ENCODE measurements around the gene PRRT4.

The PRRT4 gene

GRCh38 chr7:128352153-128352537 is 9.3 kb downstream of the PRRT4 start:
- no peak overlapping the region for H3K4me3 ChIP-seq (ENCODE audit: low read length in 2 of 2)
- H4K91ac ChIP-seq (ENCODE audit: low read depth, low read length, poor library complexity): peak overlapping the region; percentile 28
- H3K14ac ChIP-seq (ENCODE audit: low read length): no peak overlapping the region
- H2AFZ ChIP-seq (ENCODE audit: low read length): no peak overlapping the region
- H3K9ac ChIP-seq (ENCODE audit: low read depth, low read length, poor library complexity): peak overlapping the region; percentile 72
- H3K27me3 ChIP-seq (ENCODE audit: control insufficient read depth in 3 of 3, insufficient read depth in 3 of 3, low read depth in 1 of 3, low read length in 3 of 3): peaks cover 13 to 83% (median 52%) of the 10 kb centered on the region in 3 experiments
- H3K36me3 ChIP-seq (replicated peaks in 1 of 2; ENCODE audit: control insufficient read depth in 2 of 2, insufficient read depth in 2 of 2, low read length in 2 of 2): no peaks in the 10 kb centered on the region
- no peak overlapping the region for H4K8ac ChIP-seq (ENCODE audit: low read depth, low read length)
- H3K18ac ChIP-seq (ENCODE audit: low read length): peak overlapping the region; percentile 94
- H3K27ac ChIP-seq (replicated peaks; ENCODE audit: low read length): no peak overlapping the region
- WGBS, 2 donors (ENCODE audit: extremely low coverage in 2 of 2, insufficient read length in 2 of 2, insufficient replicate concordance in 1 of 2): no CpG with 5 or more reads among the region's 34 CpGs
- peak; percentile 35 for DNase-seq (ENCODE audit: low spot score)
- peaks cover 0 to 3% of the 10 kb centered on the region in 2 donors for H3K9me3 ChIP-seq (replicated peaks in 1 of 2; ENCODE audit: control insufficient read depth in 2 of 2, insufficient read depth in 1 of 2, low read depth in 1 of 2, low read length in 2 of 2)
- peak overlapping the region; percentile 40 for H2BK15ac ChIP-seq (ENCODE audit: low read length)
- H3K23ac ChIP-seq (ENCODE audit: low read depth, low read length, poor library complexity): peak overlapping the region; percentile 89
- peak overlapping the region; percentile 68 for H2AK5ac ChIP-seq (ENCODE audit: low read depth, low read length)
- peak overlapping the region; percentile 10 for H2BK120ac ChIP-seq (ENCODE audit: low read depth, low read length)
- no peak overlapping the region for H3K4ac ChIP-seq (ENCODE audit: low read length)
- H2BK12ac ChIP-seq (ENCODE audit: low read length): peak overlapping the region; percentile 93
- peaks cover 5 to 7% of the 10 kb centered on the region in 2 donors for H3K4me1 ChIP-seq (ENCODE audit: control insufficient read depth in 2 of 2, insufficient read depth in 1 of 2, low read depth in 1 of 2, low read length in 2 of 2)
- no peak overlapping the region for H3K4me2 ChIP-seq (ENCODE audit: insufficient read depth, low read length, poor library complexity, severe bottlenecking)
- no peak overlapping the region for H2BK5ac ChIP-seq (ENCODE audit: low read length)
- no peaks in the 10 kb centered on the region for H3K79me1 ChIP-seq (ENCODE audit: low read depth, low read length)

GRCh38 chr7:128351296-128352152 is 10.0 kb downstream of the PRRT4 start:
- Histone ChIP-seq H3K23ac (ENCODE audit: low read depth, low read length, poor library complexity) (peak overlapping the region; percentile 70), H4K91ac (ENCODE audit: low read depth, low read length, poor library complexity) (no peak overlapping the region), H3K27me3 (ENCODE audit: control insufficient read depth in 3 of 3, insufficient read depth in 3 of 3, low read depth in 1 of 3, low read length in 3 of 3) (peaks cover 13 to 78% (median 52%) of the 10 kb centered on the region in 3 experiments), H3K4ac (ENCODE audit: low read length) (no peak overlapping the region), H2BK12ac (ENCODE audit: low read length) (peak overlapping the region; percentile 93), H2BK5ac (ENCODE audit: low read length) (no peak overlapping the region), H3K18ac (ENCODE audit: low read length) (peak overlapping the region; percentile 94), H3K4me3 (ENCODE audit: low read length in 2 of 2) (peak overlapping the region in 1 of 2 donors; percentile 25), H3K4me1 (ENCODE audit: control insufficient read depth in 2 of 2, insufficient read depth in 1 of 2, low read depth in 1 of 2, low read length in 2 of 2) (peaks cover 3 to 5% of the 10 kb centered on the region in 2 donors), H3K9me3 (replicated peaks in 1 of 2; ENCODE audit: control insufficient read depth in 2 of 2, insufficient read depth in 1 of 2, low read depth in 1 of 2, low read length in 2 of 2) (peaks cover 0 to 3% of the 10 kb centered on the region in 2 donors), H2BK120ac (ENCODE audit: low read depth, low read length) (peak overlapping the region; percentile 62), H3K27ac (replicated peaks; ENCODE audit: low read length) (no peak overlapping the region), H2AK5ac (ENCODE audit: low read depth, low read length) (peak overlapping the region; percentile 65), H3K9ac (ENCODE audit: low read depth, low read length, poor library complexity) (peak overlapping the region; percentile 54), H3K14ac (ENCODE audit: low read length) (no peak overlapping the region), H2BK15ac (ENCODE audit: low read length) (peak overlapping the region; percentile 40), H2AFZ (ENCODE audit: low read length) (peak overlapping the region; percentile 17), H3K79me1 (ENCODE audit: low read depth, low read length) (no peaks in the 10 kb centered on the region), H3K36me3 (replicated peaks in 1 of 2; ENCODE audit: control insufficient read depth in 2 of 2, insufficient read depth in 2 of 2, low read length in 2 of 2) (no peaks in the 10 kb centered on the region), H3K4me2 (ENCODE audit: insufficient read depth, low read length, poor library complexity, severe bottlenecking) (no peak overlapping the region), H4K8ac (ENCODE audit: low read depth, low read length) (peak overlapping the region; percentile 74)
- WGBS, 2 donors (ENCODE audit: extremely low coverage in 2 of 2, insufficient read length in 2 of 2, insufficient replicate concordance in 1 of 2): no CpG with 5 or more reads among the region's 97 CpGs
- DNase-seq (ENCODE audit: low spot score): no peak

- Histone ChIP-seq H3K4ac (ENCODE audit: low read length) (no peak overlapping the region), H3K9me3 (replicated peaks in 1 of 2; ENCODE audit: control insufficient read depth in 2 of 2, insufficient read depth in 1 of 2, low read depth in 1 of 2, low read length in 2 of 2) (peaks cover 0 to 3% of the 10 kb centered on the region in 2 donors), H3K4me2 (ENCODE audit: insufficient read depth, low read length, poor library complexity, severe bottlenecking) (no peak overlapping the region), H3K9ac (ENCODE audit: low read depth, low read length, poor library complexity) (peak overlapping the region; percentile 74), H3K27me3 (ENCODE audit: control insufficient read depth in 3 of 3, insufficient read depth in 3 of 3, low read depth in 1 of 3, low read length in 3 of 3) (peaks cover 13 to 74% (median 52%) of the 10 kb centered on the region in 3 experiments), H2BK15ac (ENCODE audit: low read length) (peak overlapping the region; percentile 30), H3K79me1 (ENCODE audit: low read depth, low read length) (no peaks in the 10 kb centered on the region), H4K91ac (ENCODE audit: low read depth, low read length, poor library complexity) (no peak overlapping the region), H2BK12ac (ENCODE audit: low read length) (peak overlapping the region; percentile 92), H2BK5ac (ENCODE audit: low read length) (no peak overlapping the region), H3K27ac (replicated peaks; ENCODE audit: low read length) (no peak overlapping the region), H4K8ac (ENCODE audit: low read depth, low read length) (peak overlapping the region; percentile 74), H3K36me3 (replicated peaks in 1 of 2; ENCODE audit: control insufficient read depth in 2 of 2, insufficient read depth in 2 of 2, low read length in 2 of 2) (no peaks in the 10 kb centered on the region), H3K18ac (ENCODE audit: low read length) (peak overlapping the region; percentile 89), H3K14ac (ENCODE audit: low read length) (no peak overlapping the region), H2BK120ac (ENCODE audit: low read depth, low read length) (peak overlapping the region; percentile 62), H2AK5ac (ENCODE audit: low read depth, low read length) (peak overlapping the region; percentile 65), H3K4me1 (ENCODE audit: control insufficient read depth in 2 of 2, insufficient read depth in 1 of 2, low read depth in 1 of 2, low read length in 2 of 2) (peaks cover 3 to 5% of the 10 kb centered on the region in 2 donors), H3K4me3 (ENCODE audit: low read length in 2 of 2) (no peak overlapping the region), H2AFZ (ENCODE audit: low read length) (peak overlapping the region; percentile 17), H3K23ac (ENCODE audit: low read depth, low read length, poor library complexity) (peak overlapping the region; percentile 70)
- no peak for DNase-seq (ENCODE audit: low spot score)
- WGBS, 2 donors (ENCODE audit: extremely low coverage in 2 of 2, insufficient read length in 2 of 2, insufficient replicate concordance in 1 of 2): no CpG with 5 or more reads among the region's 35 CpGs
Measured at GRCh38 chr7:128350708-128351295, 10.7 kb downstream of the PRRT4 start.

- H3K18ac ChIP-seq (ENCODE audit: low read length): no peak overlapping the region
Measured at GRCh38 chr7:128349466-128349825, 12.0 kb downstream of the PRRT4 start.

More at GRCh38 chr7:128349466-128349825, 12.0 kb downstream of the PRRT4 start:
- peaks cover 3 to 5% of the 10 kb centered on the region in 2 donors for H3K4me1 ChIP-seq (ENCODE audit: control insufficient read depth in 2 of 2, insufficient read depth in 1 of 2, low read depth in 1 of 2, low read length in 2 of 2)
- H3K79me1 ChIP-seq (ENCODE audit: low read depth, low read length): no peaks in the 10 kb centered on the region
- H2BK12ac ChIP-seq (ENCODE audit: low read length): no peak overlapping the region
- no peak overlapping the region for H3K9ac ChIP-seq (ENCODE audit: low read depth, low read length, poor library complexity)
- peaks cover 0 to 3% of the 10 kb centered on the region in 2 donors for H3K9me3 ChIP-seq (replicated peaks in 1 of 2; ENCODE audit: control insufficient read depth in 2 of 2, insufficient read depth in 1 of 2, low read depth in 1 of 2, low read length in 2 of 2)
- no peak overlapping the region for H3K4me2 ChIP-seq (ENCODE audit: insufficient read depth, low read length, poor library complexity, severe bottlenecking)
- H3K4me3 ChIP-seq (ENCODE audit: low read length in 2 of 2): no peak overlapping the region
- H4K91ac ChIP-seq (ENCODE audit: low read depth, low read length, poor library complexity): no peak overlapping the region
- no peak overlapping the region for H2BK15ac ChIP-seq (ENCODE audit: low read length)
- H2BK5ac ChIP-seq (ENCODE audit: low read length): no peak overlapping the region
- H3K4ac ChIP-seq (ENCODE audit: low read length): no peak overlapping the region
- H4K8ac ChIP-seq (ENCODE audit: low read depth, low read length): no peak overlapping the region
- no CpG with 5 or more reads among the region's 4 CpGs for WGBS, 2 donors (ENCODE audit: extremely low coverage in 2 of 2, insufficient read length in 2 of 2, insufficient replicate concordance in 1 of 2)
- H3K36me3 ChIP-seq (replicated peaks in 1 of 2; ENCODE audit: control insufficient read depth in 2 of 2, insufficient read depth in 2 of 2, low read length in 2 of 2): no peaks in the 10 kb centered on the region
- no peak overlapping the region for H3K23ac ChIP-seq (ENCODE audit: low read depth, low read length, poor library complexity)
- no peak for DNase-seq (ENCODE audit: low spot score)
- no peak overlapping the region for H3K14ac ChIP-seq (ENCODE audit: low read length)
- H2BK120ac ChIP-seq (ENCODE audit: low read depth, low read length): no peak overlapping the region
- H2AFZ ChIP-seq (ENCODE audit: low read length): no peak overlapping the region
- no peak overlapping the region for H3K27ac ChIP-seq (replicated peaks; ENCODE audit: low read length)
- peaks cover 13 to 67% (median 52%) of the 10 kb centered on the region in 3 experiments for H3K27me3 ChIP-seq (ENCODE audit: control insufficient read depth in 3 of 3, insufficient read depth in 3 of 3, low read depth in 1 of 3, low read length in 3 of 3)
- no peak overlapping the region for H2AK5ac ChIP-seq (ENCODE audit: low read depth, low read length)

Measured in neuronal stem cell (in vitro differentiated cells).